GM23338 (cell line): Measurements from ENCODE around the gene BTBD9.

Experiments
- CREB1 ChIP-seq: fragments of 250-450 bp; sonication (Bioruptor Pico); IDR thresholded peaks from 2 replicates; pipeline ENCODE4 v1.5.0; 2020; ENCODE audit warnings: low read depth, mild to moderate bottlenecking, moderate library complexity
- CTCF ChIP-seq, 2 experiments: fragments of 200-600 bp in 1 of 2; sonication (generic) in 1 of 2; conservative IDR thresholded peaks; 2 replicates each; pipeline versions ENCODE4 v1.5.1 to v1.6.1; 2016 to 2017; ENCODE audit warnings: antibody characterized with exemption in 2 of 2, low read depth in 2 of 2, mild to moderate bottlenecking in 2 of 2, moderate library complexity in 1 of 2
- POLR2AphosphoS5 ChIP-seq: IDR thresholded peaks from 2 replicates; pipeline ENCODE4 v1.6.1; 2016; ENCODE audit warnings: antibody characterized with exemption, low read depth

GRCh38 chr6:38429546-38429945 is 210.2 kb downstream of the BTBD9 start:
- TF ChIP-seq CREB1 (CRISPR knock-in tag), result no peak
- TF ChIP-seq POLR2AphosphoS5, result no peak
- TF ChIP-seq CTCF (conservative IDR thresholded peaks at IDR 0.05; ENCODE audit: low read depth in 2 of 2), result no peak
